D721Med (cell line): ENCODE measurements around the gene COL21A1.
"Not testable (repeated sequence)": the region's sequence is repeated elsewhere in the genome, so short reads cannot be mapped to it uniquely, and the experiment has no call there.

ENCODE experiments used
- DNase-seq: peaks from one replicate; pipeline ENCODE4 v3.0.0; 2011; ENCODE audit warnings: low spot score; ENCODE audit not compliant: insufficient read length
- FAIRE-seq: peaks from 2 replicates; lab custom pipeline; 2011; peaks lifted over from hg19 to GRCh38; lab: Jason Lieb, UNC
- TF ChIP-seq, protein P1 (sequence below): IDR thresholded peaks from 2 replicates; pipeline ENCODE4 v1.5.1; 2012; ENCODE audit warnings: mild to moderate bottlenecking, control low read depth; ENCODE audit not compliant: insufficient read depth; ENCODE audit errors: missing control alignments

The COL21A1 gene

GRCh38 chr6:56263596-56264315, 16.4 kb upstream of the COL21A1 start:
- no peak for DNase-seq
- FAIRE-seq: no peak
- TF ChIP-seq, protein P1, sequence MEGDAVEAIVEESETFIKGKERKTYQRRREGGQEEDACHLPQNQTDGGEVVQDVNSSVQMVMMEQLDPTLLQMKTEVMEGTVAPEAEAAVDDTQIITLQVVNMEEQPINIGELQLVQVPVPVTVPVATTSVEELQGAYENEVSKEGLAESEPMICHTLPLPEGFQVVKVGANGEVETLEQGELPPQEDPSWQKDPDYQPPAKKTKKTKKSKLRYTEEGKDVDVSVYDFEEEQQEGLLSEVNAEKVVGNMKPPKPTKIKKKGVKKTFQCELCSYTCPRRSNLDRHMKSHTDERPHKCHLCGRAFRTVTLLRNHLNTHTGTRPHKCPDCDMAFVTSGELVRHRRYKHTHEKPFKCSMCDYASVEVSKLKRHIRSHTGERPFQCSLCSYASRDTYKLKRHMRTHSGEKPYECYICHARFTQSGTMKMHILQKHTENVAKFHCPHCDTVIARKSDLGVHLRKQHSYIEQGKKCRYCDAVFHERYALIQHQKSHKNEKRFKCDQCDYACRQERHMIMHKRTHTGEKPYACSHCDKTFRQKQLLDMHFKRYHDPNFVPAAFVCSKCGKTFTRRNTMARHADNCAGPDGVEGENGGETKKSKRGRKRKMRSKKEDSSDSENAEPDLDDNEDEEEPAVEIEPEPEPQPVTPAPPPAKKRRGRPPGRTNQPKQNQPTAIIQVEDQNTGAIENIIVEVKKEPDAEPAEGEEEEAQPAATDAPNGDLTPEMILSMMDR: no peak

DNA sequence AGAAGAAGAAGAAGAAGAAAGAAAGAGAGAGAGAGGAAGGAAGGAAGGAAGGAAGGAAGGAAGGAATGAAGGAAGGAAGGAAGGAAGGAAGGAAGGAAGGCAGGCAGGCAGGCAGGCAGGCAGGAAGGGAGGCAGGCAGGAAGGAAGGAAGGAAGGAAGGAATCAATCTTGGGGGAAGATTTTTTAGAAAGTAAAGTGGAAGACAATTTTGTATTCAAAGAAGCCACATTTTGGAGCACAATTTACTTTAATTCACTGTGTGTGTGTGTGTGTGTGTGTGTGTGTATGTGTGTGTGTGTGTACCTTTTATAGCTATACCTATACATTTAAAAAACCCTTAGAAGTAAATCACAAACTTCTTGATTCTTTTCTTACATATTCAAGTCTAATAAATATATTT, 13.2 kb upstream of the COL21A1 start:
- DNase-seq, FAIRE-seq: not testable (repeated sequence)

GRCh38 chr6:56259234-56260077, 12.1 kb upstream of the COL21A1 start:
- TF ChIP-seq, protein P1: no peak

GRCh38 chr6:56255349-56255748, 8.0 kb upstream of the COL21A1 start:
- no peak for DNase-seq
- TF ChIP-seq, protein P1: no peak
- FAIRE-seq: no peak

More at GRCh38 chr6:56259234-56260077, 12.1 kb upstream of the COL21A1 start:
- no peak for DNase-seq
- no peak for FAIRE-seq

GRCh38 chr6:56250266-56250665, 2.9 kb upstream of the COL21A1 start:
- FAIRE-seq (no peak), DNase-seq (no peak)
- TF ChIP-seq, protein P1: no peak

DNA sequence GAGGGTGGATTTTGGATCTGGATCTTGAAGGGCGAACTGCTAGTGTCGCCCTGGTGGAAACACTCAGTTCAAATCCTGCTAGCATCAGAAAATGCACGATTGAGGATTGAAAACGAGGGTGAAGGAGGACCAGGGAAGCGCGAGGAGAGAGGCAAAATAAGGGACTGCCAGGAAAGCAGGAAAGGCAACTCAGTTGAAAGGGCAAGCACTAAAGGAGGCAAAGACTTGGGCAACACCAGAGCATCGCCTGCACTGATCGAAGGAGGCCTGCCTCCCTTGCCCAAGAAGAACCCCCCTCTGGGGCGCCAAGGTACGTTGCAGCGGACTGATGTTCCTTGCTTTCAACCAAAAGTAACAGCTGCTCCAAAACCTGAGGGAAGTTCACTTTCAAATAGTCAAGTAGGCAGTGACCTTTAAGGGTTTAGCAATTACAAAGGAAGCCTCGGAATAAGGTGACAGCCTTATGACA, 308 bp upstream of the COL21A1 start:
- TF ChIP-seq, protein P1: no peak
- FAIRE-seq (no peak), DNase-seq (no peak)

DNA sequence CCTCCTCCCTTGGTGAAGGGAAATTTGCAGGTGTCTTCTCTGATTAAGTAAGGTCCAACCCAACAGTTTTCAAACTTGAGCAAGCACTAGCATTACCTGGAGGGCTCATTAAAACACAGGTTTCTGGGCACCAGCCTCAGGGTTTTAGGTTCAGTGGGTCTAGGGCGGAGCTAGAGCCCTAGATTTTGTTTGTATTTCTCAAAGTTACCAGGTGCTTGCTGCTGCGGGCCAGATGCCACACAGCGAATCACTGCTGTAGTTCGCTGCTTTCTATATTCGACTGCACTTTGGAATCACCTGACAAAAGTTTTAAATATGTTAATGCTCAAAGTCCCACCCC, 869 bp downstream of the COL21A1 start:
- no peak for DNase-seq
- TF ChIP-seq, protein P1: no peak
- FAIRE-seq: no peak
